Ovary (tissue), 3 donors: ENCODE data around the gene OVOL1.

Experiments
- CTCF ChIP-seq, 3 donors: fragments of 450-650 bp in 2 of 3; fragments of 200-600 bp in 1 of 3; IDR thresholded peaks; one replicate each; pipeline versions ENCODE4 v1.5.1 to v1.8.0; 2016 to 2022; ENCODE audit warnings: antibody characterized with exemption in 3 of 3, mild to moderate bottlenecking in 1 of 3
- POLR2A ChIP-seq: fragments of 450-650 bp; IDR thresholded peaks from one replicate; pipeline ENCODE4 v1.6.1; 2017; ENCODE audit warnings: antibody characterized with exemption, mild to moderate bottlenecking, moderate library complexity
- donor health status: DM: no; HTN: no; CAD: no.

- no peak for TF ChIP-seq CTCF (IDR thresholded peaks at IDR 0.05)
- no peak for TF ChIP-seq POLR2A
These were observed 27.5 kb downstream of the OVOL1 start for GRCh38 chr11:65814131-65814985.
